Liver (tissue), 3 donors: ENCODE results near the gene TMPRSS11D.

Experiments used
- ATF3 ChIP-seq: IDR thresholded peaks from 2 replicates; pipeline ENCODE4 v1.6.1; 2016; ENCODE audit warnings: antibody characterized with exemption
- CTCF ChIP-seq: fragments of 150-350 bp; IDR thresholded peaks from 2 replicates; pipeline ENCODE4 v1.5.1; 2017; ENCODE audit warnings: improper control_type of control experiment, low read depth, low read length; ENCODE audit not compliant: missing input control
- EGR1 ChIP-seq, 2 donors: IDR thresholded peaks; 2 replicates each; pipeline ENCODE4 v1.6.1; 2016 to 2018; ENCODE audit warnings: antibody characterized with exemption in 2 of 2, low read depth in 2 of 2
- FOXA1 ChIP-seq: IDR thresholded peaks from 2 replicates; pipeline ENCODE4 v1.6.1; 2016; ENCODE audit warnings: antibody characterized with exemption
- JUND ChIP-seq, 2 donors: IDR thresholded peaks; 2 replicates each; pipeline ENCODE4 v1.6.1; 2016; ENCODE audit warnings: antibody characterized with exemption in 2 of 2
- MAX ChIP-seq: IDR thresholded peaks from 2 replicates; pipeline ENCODE4 v1.6.1; 2016; ENCODE audit warnings: antibody characterized with exemption
- RAD21 ChIP-seq, 2 donors: IDR thresholded peaks; 2 replicates each; pipeline ENCODE4 v1.6.1; 2016; ENCODE audit warnings: antibody characterized with exemption in 2 of 2, mild to moderate bottlenecking in 2 of 2
- REST ChIP-seq: IDR thresholded peaks from 2 replicates; pipeline ENCODE4 v1.6.1; 2016; ENCODE audit warnings: antibody characterized with exemption, mild to moderate bottlenecking
- RXRA ChIP-seq, 2 donors: IDR thresholded peaks; 2 replicates each; pipeline ENCODE4 v1.6.1; 2017 to 2018; ENCODE audit warnings: antibody characterized with exemption in 2 of 2, mild to moderate bottlenecking in 1 of 2
- SP1 ChIP-seq: IDR thresholded peaks from 2 replicates; pipeline ENCODE4 v1.6.1; 2018; ENCODE audit warnings: antibody characterized with exemption, mild to moderate bottlenecking
- TAF1 ChIP-seq: conservative IDR thresholded peaks from 2 replicates; pipeline ENCODE4 v1.6.1; 2016; ENCODE audit warnings: antibody characterized with exemption, mild to moderate bottlenecking
- donor health status: healthy.
- donor health status: healthy.

- no peak for TF ChIP-seq ATF3
- no peak for TF ChIP-seq CTCF
- no peak for TF ChIP-seq SP1
- no peak for TF ChIP-seq MAX
- TF ChIP-seq FOXA1: no peak
- TF ChIP-seq RXRA (IDR thresholded peaks at IDR 0.05): no peak
- no peak for TF ChIP-seq TAF1
- no peak for TF ChIP-seq RAD21 (IDR thresholded peaks at IDR 0.05)
- TF ChIP-seq REST: no peak
- no peak for TF ChIP-seq EGR1 (IDR thresholded peaks at IDR 0.05; ENCODE audit: low read depth in 2 of 2)
- no peak for TF ChIP-seq JUND (IDR thresholded peaks at IDR 0.05)
Measured at GRCh38 chr4:67776746-67777145, 107.1 kb downstream of the TMPRSS11D start.
